Choroid plexus epithelial cell (primary cell): ENCODE data around the gene KLHL17.

Experiments
- DNase-seq: peaks from one replicate; pipeline ENCODE4 v3.0.0-alpha.2; 2010; ENCODE audit warnings: low read depth
- H3K4me3 ChIP-seq: 2 replicates; pipeline ENCODE4 v1.5.1; 2011; ENCODE audit warnings: low read depth, mild to moderate bottlenecking, control low read depth, low read length, moderate library complexity
- TF ChIP-seq, protein P1 (sequence below): conservative IDR thresholded peaks from 2 replicates; pipeline ENCODE4 v1.5.1; 2011; ENCODE audit warnings: low read depth, mild to moderate bottlenecking, control low read depth, inconsistent platforms, low read length, moderate library complexity

Gene KLHL17

DNA sequence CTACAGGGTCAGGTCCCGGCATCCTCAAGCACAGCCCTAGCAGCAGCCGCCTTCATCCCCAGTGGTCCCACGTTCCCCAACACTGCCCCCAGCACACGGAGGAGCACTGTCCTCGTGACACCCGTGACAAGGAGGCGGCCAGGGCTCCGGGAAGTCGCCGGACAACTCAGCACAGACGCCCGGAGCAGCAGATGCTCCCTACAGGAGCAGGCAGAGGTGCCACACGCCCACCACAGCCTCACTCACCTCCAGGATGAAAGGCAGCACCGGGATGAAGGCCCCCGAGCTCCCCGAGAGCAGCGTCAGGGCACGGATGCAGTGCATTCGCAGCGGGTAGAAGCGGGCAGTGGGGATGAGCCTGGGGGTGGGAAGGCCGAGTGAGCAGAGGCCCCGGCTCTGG is 9.5 kb upstream of the KLHL17 start:
- TF ChIP-seq, protein P1, sequence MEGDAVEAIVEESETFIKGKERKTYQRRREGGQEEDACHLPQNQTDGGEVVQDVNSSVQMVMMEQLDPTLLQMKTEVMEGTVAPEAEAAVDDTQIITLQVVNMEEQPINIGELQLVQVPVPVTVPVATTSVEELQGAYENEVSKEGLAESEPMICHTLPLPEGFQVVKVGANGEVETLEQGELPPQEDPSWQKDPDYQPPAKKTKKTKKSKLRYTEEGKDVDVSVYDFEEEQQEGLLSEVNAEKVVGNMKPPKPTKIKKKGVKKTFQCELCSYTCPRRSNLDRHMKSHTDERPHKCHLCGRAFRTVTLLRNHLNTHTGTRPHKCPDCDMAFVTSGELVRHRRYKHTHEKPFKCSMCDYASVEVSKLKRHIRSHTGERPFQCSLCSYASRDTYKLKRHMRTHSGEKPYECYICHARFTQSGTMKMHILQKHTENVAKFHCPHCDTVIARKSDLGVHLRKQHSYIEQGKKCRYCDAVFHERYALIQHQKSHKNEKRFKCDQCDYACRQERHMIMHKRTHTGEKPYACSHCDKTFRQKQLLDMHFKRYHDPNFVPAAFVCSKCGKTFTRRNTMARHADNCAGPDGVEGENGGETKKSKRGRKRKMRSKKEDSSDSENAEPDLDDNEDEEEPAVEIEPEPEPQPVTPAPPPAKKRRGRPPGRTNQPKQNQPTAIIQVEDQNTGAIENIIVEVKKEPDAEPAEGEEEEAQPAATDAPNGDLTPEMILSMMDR: no peak
- no peak for DNase-seq
- no peak overlapping the region for H3K4me3 ChIP-seq

DNA sequence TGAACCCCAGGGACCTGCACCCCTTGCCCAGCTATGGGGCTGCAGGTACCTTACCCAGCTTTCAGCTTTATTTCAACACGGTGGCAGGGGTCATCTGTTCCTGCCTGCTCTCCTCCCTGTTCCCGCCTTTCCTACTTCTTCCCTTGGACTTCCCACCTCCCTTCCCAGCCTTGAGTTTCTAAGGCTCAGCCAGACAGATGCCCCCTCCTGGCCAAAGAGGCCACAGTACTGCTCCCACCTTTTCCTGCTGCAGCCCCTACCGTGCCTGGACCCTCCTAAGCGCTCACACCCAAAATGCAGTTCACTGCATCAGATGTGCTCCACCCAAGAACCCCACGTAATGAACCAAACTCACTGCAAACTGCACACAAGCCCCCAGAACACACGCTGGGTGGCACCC is 9.0 kb upstream of the KLHL17 start:
- H3K4me3 ChIP-seq: no peak overlapping the region
- no peak for DNase-seq

DNA sequence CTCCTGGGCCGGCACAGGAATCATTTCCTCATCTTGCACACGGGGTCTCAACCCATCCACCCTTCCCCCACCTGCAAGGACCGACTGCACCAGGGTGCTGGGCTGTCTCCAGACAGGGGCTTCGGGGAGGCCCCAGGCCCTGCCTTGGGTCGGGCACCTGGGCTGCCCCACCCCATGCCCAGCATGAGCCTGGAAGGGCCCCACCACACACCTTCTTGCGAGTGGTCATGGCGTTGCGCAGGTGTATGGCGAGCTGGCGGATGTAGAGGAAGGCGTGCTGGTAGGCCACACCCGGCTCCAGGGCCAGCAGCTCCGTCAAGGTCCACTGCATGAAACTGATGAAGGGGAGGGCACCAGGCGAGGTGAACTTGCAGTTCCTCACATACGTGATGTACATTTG is 8.2 kb upstream of the KLHL17 start:
- no peak overlapping the region for H3K4me3 ChIP-seq
- DNase-seq: no peak
- TF ChIP-seq, protein P1: no peak

More for the DNA sequence above, 9.0 kb upstream of the KLHL17 start:
- TF ChIP-seq, protein P1: peak; percentile 74

DNA sequence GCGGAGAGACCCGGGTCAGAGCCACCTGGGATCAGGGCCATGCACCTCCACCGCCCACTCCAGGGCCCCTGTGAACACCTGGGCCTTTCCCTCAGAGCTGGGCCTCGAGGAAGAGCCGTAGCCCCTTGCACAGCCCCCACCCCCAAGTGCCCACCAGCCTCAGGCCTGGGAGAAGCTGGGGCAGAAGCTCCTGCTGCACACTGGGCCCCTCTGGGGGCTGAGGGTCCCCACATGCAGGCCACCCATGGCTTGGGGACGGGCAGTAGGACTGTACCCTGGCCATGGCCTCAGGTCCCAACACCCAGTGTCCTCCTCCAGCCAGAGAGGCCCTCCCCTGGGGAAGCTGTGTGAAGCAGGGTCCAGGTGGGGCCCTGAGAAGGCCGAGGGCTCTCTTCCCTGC is 7.8 kb upstream of the KLHL17 start:
- DNase-seq: no peak
- TF ChIP-seq, protein P1: no peak
- no peak overlapping the region for H3K4me3 ChIP-seq

DNA sequence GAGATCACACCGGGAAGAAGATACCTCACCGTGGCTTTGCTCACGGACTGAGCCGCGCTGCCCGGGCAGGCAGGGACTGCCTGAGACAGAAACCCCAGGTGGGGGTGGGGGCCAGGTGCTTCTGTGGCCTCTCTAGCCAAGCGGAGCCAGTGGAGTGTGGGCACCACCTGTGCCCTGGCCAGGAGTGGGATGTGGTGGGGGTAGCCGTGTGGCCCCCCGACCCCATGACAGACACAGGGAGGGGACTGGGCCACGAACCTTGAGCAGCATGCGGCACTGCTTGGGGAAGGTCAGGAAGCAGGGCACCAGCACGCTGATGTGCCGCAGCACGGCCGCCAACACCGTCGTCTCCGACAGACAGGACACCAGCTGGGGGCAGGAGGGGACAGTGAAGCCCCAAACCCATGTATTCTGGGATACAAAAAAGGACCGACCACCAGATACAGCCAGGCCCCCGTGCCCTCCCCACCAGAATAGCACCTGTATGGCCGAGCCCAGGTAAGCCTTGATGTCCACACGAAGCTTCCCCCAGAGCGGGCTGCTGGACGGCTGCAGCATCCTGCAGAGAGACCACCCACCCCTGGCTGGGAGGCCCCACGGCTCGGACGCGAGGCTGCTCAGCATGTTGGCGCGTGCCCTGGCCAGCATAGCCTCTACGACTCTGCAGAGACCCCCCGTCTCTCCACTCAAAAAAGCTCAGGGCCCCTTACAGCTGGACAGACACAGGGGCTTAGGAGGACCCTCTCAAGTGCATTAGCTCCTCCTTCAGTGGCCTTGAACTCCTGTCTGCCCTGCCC is 6.7 kb upstream of the KLHL17 start:
- H3K4me3 ChIP-seq: no peak overlapping the region
- DNase-seq: no peak
- TF ChIP-seq, protein P1: no peak

DNA sequence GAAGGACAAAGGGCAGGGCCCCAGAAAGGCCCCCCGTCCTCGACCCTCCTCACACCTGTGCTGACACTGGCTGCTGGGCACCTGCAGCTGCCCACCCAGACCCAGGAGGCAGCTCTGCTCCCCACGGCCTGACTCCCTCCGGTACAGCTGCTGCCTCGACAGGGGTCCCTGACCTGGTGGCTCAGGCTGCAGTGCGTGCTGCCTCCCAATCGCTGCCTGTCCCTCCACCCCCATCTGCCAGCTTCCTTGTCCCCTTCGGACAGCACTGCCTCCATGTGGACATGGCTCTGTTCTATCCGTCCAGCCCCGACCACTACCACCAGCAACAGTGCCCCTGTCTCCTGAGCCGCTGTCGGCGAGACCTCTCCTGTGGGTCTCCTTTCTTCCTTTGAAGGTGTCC is 5.5 kb upstream of the KLHL17 start:
- TF ChIP-seq, protein P1: no peak
- H3K4me3 ChIP-seq: no peak overlapping the region
- no peak for DNase-seq

DNA sequence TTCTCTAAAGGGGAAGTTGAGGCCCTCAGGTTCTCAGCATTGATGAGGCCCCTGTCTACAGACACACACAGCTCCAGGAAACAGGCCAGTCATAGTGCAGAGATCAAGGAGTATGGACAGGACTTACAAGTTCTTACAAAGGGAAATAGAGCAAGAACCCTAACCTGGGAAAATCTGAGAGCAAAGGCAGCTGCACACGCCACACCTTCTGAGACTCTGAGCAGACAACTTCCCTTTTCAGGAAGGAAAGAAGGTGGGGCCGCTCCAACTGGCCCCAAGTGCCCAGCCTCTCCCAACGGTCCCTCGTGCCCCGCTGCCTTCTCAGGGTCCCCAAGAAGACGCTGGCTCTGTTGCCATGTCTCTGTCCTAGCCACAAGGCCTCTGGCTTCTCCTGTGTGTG is 4.9 kb upstream of the KLHL17 start:
- DNase-seq: no peak
- TF ChIP-seq, protein P1: no peak
- H3K4me3 ChIP-seq: no peak overlapping the region
